ENCODE results near the gene CMKLR1.

Gene CMKLR1

DNA sequence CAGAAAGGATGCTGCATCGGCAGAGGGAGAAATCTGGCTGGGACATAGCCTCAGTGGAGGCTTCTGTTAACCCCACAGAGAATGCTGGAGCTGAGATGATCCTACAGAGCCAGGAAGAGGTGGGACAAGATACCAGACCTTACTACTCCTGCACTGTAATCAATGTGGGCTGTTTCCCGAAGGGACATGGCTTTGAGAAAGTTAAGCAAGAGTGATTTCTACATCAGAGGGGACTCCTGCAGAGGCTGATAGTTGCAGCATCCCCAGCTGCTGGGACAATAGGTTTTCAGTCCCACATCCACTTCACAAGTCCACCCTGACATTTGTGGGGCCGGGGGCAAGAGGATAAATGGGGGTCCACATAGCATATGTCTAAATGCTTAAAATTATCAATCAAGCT lies 22.5 kb upstream of the CMKLR1 start:
- no peak for DNase-seq

DNA sequence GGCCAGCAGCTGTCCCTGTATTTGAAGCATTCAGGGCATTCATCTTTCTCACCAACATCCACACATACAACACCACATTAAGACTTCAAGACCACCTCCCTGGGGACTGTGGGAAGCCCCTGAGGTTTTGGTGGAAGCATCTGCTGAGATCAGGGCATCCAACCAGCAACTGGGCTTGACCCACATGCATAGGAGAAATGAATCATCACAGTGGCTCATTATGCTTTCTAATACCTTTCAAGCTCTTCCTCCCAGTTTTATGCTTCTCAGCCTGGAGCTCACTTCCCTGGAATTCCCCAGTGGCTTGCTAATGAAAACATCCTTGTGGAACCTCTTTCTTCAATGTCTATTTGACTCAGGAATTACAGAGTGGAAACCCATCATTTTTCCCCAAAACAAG lies 21.4 kb upstream of the CMKLR1 start:
- no peak for DNase-seq

DNA sequence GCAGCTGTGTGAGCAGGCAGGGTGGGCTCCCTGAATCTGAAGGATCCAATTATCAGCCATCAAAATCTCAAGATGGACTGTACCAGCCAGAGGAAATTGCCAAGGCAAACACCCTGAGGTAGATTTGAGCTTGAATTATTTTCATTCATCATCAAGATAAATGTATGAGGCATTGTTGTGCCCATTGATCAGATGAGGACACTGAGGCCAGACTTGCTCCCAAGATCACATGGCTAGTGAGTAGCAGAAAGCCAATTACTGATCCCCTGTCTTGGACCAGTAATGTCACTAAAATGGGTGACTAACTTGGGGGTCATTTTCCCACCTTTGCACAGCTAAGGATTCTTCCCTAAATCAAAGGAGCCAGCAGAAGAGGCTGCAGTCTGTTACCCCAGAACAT lies 20.9 kb upstream of the CMKLR1 start:
- no peak for DNase-seq

DNA sequence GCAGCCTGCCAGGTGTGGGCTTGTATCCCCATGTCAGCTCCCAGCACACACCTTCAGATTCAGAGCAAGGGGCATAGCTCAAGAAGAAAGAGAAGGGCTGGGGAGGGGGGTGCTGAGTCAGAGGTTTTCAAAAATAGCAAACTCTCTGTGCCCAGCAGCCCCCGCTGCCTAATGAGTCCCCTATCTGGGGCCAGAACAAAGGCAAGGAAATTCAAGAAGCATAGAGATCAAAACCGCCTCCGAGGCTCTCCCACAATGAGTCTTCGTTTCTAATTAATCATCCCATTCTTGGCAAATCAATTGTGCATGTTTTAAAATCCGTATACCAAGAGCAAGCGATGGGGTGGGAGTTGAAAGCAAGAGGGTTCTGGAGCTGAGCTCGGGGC lies 19.5 kb upstream of the CMKLR1 start:
- DNase-seq, result no peak

DNA sequence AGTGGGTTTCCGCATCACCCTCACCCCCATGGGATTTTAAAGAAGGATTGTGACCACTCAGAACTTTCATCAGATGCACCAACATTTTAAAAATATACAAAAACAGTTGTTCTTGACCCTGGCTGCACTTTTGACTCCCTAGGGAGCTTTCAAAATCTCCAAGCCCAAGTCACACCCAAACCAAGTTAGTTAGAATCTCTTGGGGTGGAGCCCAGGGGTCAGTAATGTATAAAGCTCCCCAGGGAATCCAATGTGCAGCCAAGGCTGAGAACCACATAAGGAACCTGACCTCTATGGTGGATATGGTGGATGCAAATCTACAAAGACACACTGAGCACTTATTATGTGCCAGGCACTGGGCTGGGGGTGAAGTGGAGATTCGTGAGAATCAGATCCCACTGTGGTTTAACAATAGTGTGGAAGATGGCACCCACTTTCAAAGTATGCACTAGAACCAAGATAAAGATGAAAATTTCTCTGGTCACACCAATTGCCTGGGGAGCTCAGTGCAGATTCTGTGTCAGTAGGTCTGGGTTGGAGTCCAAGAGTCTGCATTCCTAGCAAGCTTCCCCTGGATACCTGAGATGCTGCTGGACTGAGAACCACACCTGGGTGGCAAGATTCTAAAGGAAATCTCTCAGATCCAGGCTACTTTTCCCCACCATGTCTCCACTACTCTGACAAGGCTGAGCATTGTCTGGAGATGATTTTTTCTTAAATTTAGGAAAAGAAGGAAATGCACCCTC lies 18.9 kb upstream of the CMKLR1 start:
- no peak for DNase-seq

- no peak for DNase-seq
These were observed 18.0 kb upstream of the CMKLR1 start for GRCh38 chr12:108356835-108357806.

DNA sequence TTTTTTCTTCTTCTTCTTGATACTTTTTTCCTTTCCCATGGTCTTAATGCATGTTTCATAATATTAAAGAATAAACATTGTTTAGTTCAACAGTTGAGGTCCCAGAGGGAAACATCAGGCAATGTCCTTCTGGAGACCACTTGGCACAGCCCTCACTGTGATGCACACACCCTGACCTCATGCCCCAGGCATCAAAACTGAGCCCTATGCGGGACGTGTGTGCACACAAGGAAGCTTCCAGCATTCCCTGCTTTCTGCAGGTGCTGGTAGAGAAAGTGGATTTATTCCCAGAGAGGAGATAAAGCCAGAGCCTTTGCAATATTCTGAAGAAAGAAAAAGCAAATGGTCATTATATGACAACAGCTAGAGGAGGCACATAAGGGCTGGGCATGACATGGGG lies 16.0 kb upstream of the CMKLR1 start:
- DNase-seq, result no peak

- no peak for DNase-seq
These were observed 13.5 kb upstream of the CMKLR1 start for GRCh38 chr12:108352591-108352990.

- DNase-seq, result no peak
These were observed 11.4 kb upstream of the CMKLR1 start for GRCh38 chr12:108350511-108350910.

GRCh38 chr12:108349278-108349688 lies 10.2 kb upstream of the CMKLR1 start:
- no peak for DNase-seq

DNA sequence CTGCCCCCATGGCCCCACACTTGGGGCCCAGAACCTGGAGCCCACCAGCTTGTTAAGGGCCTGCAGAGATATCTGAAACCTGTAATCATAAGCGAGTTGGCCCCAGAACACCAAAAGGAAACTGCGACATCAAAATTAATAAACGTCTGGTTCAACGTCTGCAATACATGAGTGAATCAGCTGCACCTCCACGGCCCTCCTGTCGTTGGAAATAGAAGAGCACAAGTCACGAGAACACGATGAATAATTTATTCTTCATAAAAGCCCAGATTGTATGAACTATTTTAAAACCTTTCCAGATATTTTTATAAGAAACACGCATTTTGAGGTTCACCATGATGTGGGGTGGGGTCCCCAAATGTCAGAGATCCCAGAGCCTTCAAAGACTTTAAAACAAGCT lies 9.7 kb upstream of the CMKLR1 start:
- no peak for DNase-seq

GRCh38 chr12:108346727-108347710 lies 7.9 kb upstream of the CMKLR1 start:
- no peak for DNase-seq

GRCh38 chr12:108345716-108346633 lies 6.9 kb upstream of the CMKLR1 start:
- DNase-seq, result no peak

GRCh38 chr12:108342985-108343384 lies 3.9 kb upstream of the CMKLR1 start:
- no peak for DNase-seq

GRCh38 chr12:108341854-108342847 lies 3.0 kb upstream of the CMKLR1 start:
- no peak for DNase-seq

- no peak for DNase-seq
These were observed 2.2 kb upstream of the CMKLR1 start for GRCh38 chr12:108341356-108341755.

DNA sequence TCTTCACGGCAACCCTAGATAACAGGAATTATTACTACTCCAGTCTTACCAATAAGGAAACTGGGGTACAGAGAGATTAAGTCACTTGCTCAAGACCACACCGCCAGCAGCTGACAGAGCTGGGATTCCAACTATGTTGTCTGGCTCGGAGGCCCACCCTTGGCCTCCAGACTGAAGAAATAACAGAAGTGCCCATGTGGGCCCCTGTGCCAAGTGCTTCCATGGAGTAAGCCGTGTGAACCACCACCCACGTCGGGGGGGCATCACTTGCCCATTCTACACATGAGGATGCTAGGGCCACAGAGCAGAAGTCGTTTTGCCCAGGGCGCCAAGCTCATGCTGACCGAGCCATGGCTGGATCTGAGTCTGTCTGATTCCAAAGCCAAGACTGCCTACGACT lies 926 bp upstream of the CMKLR1 start:
- DNase-seq, result no peak

- peak; percentile 17 for DNase-seq
These were observed 1.6 kb downstream of the CMKLR1 start for GRCh38 chr12:108337235-108338223.
